Astrocyte of the spinal cord (primary cell): ENCODE results near the gene PLS3.

Experiments
- DNase-seq: peaks from one replicate; pipeline ENCODE4 v3.0.0; 2011; ENCODE audit warnings: low read depth, low spot score
- H3K4me3 ChIP-seq: 2 replicates; pipeline ENCODE4 v1.5.1; 2011; ENCODE audit warnings: low read depth, mild to moderate bottlenecking, low read length, moderate library complexity
- in situ Hi-C: cut with HindIII; loops from 2 replicates; pipeline ENCODE4 v1.10.0; 2017; ENCODE audit warnings: low sequenced_read_pairs
- TF ChIP-seq, protein P1 (sequence below): IDR thresholded peaks from 2 replicates; pipeline ENCODE4 v1.5.1; 2012; ENCODE audit warnings: low read depth, mild to moderate bottlenecking, low read length, inconsistent platforms

PLS3 gene

DNA sequence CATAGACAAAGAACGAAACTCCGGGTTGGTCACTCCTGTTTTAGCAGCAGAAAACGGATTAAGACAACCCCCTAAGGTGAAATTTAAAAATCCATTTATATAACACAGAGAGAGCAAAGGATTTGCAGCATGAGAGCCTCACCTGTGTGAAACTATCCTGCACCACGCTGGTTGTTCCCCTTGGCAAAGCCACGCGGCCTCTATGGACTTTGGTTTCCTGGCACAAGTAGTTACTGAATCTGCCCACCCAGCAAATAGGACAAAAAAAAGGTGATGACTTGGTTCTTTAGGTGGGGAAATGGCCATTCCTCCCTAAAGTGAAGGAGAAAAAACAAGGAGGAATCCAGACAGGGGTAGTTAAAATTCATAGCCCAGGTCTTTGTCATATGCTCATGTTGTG is 133.1 kb downstream of the PLS3 start:
- in situ Hi-C loops: no loop called here
- TF ChIP-seq, protein P1, sequence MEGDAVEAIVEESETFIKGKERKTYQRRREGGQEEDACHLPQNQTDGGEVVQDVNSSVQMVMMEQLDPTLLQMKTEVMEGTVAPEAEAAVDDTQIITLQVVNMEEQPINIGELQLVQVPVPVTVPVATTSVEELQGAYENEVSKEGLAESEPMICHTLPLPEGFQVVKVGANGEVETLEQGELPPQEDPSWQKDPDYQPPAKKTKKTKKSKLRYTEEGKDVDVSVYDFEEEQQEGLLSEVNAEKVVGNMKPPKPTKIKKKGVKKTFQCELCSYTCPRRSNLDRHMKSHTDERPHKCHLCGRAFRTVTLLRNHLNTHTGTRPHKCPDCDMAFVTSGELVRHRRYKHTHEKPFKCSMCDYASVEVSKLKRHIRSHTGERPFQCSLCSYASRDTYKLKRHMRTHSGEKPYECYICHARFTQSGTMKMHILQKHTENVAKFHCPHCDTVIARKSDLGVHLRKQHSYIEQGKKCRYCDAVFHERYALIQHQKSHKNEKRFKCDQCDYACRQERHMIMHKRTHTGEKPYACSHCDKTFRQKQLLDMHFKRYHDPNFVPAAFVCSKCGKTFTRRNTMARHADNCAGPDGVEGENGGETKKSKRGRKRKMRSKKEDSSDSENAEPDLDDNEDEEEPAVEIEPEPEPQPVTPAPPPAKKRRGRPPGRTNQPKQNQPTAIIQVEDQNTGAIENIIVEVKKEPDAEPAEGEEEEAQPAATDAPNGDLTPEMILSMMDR: no peak
- no peak overlapping the region for H3K4me3 ChIP-seq

DNA sequence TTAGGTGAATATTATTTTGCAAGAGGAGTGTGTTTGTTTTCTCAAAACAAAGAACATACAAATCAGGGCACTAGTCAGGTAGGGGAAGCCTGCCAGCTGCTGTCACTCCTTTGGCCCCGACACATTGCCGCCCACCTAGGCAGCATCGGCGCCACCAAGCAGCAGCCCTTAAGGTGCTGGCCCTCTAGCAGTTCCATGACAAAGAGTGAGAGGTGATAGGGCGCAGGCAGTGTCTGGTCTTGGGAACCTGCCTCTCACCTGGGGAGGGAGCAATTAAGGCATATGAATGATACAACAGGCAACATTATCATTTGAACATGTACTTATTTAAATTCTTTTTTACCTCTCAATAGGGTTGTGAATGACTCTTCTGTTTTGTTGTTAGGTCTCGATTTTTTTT is 135.1 kb downstream of the PLS3 start:
- in situ Hi-C loops: no loop called here
- DNase-seq: no peak
- TF ChIP-seq, protein P1: no peak
- no peak overlapping the region for H3K4me3 ChIP-seq

More for the DNA sequence above, 133.1 kb downstream of the PLS3 start:
- DNase-seq: no peak

DNA sequence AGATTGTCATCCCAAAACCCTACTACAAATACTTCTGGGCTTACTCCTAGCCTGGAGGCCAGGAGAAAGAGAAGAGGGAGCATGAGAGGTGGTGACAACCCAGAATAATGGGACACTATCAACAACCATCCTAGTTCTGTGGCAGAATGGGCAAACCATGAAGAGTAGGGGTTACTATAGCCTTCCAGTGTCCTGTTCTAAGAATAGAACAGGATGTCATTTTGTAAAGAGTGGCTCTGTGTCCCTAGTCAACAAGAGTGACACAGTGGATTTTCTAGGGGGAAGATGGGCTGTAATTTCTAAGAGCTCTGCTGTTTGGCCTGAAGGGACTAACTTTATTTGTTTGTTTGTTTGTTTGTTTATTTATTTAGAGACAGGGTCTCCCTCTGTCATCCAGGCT is 136.0 kb downstream of the PLS3 start:
- DNase-seq: no peak
- TF ChIP-seq, protein P1: no peak
- in situ Hi-C loops: no loop called here
- H3K4me3 ChIP-seq: no peak overlapping the region

DNA sequence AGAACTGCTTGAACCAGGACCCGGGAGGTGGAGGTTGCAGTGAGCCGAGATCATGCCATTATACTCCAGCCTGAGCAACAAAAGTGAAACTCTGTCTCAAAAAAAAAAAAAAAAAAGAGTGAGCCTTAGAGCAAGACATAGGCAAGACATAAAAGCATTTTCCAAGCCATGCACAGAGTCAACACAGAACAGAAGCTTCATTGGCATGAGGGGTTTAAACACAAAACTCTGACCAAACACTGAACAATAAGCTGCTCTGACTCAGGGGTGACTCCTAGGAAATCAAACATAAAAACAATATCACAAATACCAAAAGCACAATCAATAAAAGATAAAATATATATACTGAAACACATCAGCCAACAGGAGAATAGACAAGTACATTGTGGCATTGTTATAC is 136.8 kb downstream of the PLS3 start:
- H3K4me3 ChIP-seq: no peak overlapping the region
- TF ChIP-seq, protein P1: no peak
- no peak for DNase-seq
- in situ Hi-C loops: no loop called here
